ENCODE results near the gene PPP2CA.
"Not testable (repeated sequence)": the region's sequence is repeated elsewhere in the genome, so short reads cannot be mapped to it uniquely, and the experiment has no call there.

PPP2CA gene

GRCh38 chr5:134188092-134188491, 37.8 kb downstream of the PPP2CA start:
- DNase-seq = no peak

- no peak for DNase-seq
Observed at GRCh38 chr5:134184155-134185135, 41.4 kb downstream of the PPP2CA start.

- no peak for DNase-seq
Observed at GRCh38 chr5:134183481-134183880, 42.4 kb downstream of the PPP2CA start.

- no peak for DNase-seq
Observed at GRCh38 chr5:134178096-134178419, 47.8 kb downstream of the PPP2CA start.

- peak; percentile 33 for DNase-seq
Observed at GRCh38 chr5:134177369-134178095, 48.3 kb downstream of the PPP2CA start.

GRCh38 chr5:134176511-134177368, 49.1 kb downstream of the PPP2CA start, which contains the start of gene SKP1:
Gene SKP1 (minus strand): TSS chr5:134176950. CDS start chr5:134174022, 2,928 bp downstream.
- DNase-seq = peak; percentile 56

GRCh38 chr5:134175921-134176510, 49.9 kb downstream of the PPP2CA start:
- DNase-seq = no peak

GRCh38 chr5:134174841-134175839, 50.7 kb downstream of the PPP2CA start:
- DNase-seq = no peak

- no peak for DNase-seq
Observed at GRCh38 chr5:134171972-134172371, 53.9 kb downstream of the PPP2CA start.

GRCh38 chr5:134162592-134162991, 63.3 kb downstream of the PPP2CA start:
- no peak for DNase-seq

GRCh38 chr5:134161513-134162395, 64.1 kb downstream of the PPP2CA start:
- DNase-seq = no peak

- no peak for DNase-seq
Observed at GRCh38 chr5:134153657-134154056, 72.2 kb downstream of the PPP2CA start.

GRCh38 chr5:134153241-134153640, 72.6 kb downstream of the PPP2CA start:
- no peak for DNase-seq

GRCh38 chr5:134152173-134152832, 73.6 kb downstream of the PPP2CA start:
- not testable (repeated sequence) for DNase-seq

GRCh38 chr5:134151723-134152122, 74.2 kb downstream of the PPP2CA start:
- no peak for DNase-seq

GRCh38 chr5:134149571-134150303, 76.1 kb downstream of the PPP2CA start:
- no peak for DNase-seq

- no peak for DNase-seq
Observed at GRCh38 chr5:134148986-134149539, 76.8 kb downstream of the PPP2CA start.

GRCh38 chr5:134148316-134148715, 77.6 kb downstream of the PPP2CA start:
- DNase-seq = no peak
